ENCODE data around the gene HCLS1.

GRCh38 chr3:121594850-121595249 lies 65.9 kb downstream of the HCLS1 start:
- TF ChIP-seq REST (IDR thresholded peaks at IDR 0.05; ENCODE audit: insufficient read depth in 1 of 2, low read depth in 2 of 2, low read length in 2 of 2) = no peak
- TF ChIP-seq POLR2AphosphoS5 (IDR thresholded peaks at IDR 0.05; ENCODE audit: low read depth, low read length) = no peak
- no peak for TF ChIP-seq TAF1 (IDR thresholded peaks at IDR 0.05; ENCODE audit: borderline replicate concordance, insufficient read depth, low read length)
